Fibroblast of pulmonary artery (primary cell): ENCODE data around the gene PLPP1.

Experiments used
- DNase-seq: peaks from one replicate; pipeline ENCODE4 v3.0.0-alpha.2; 2010; ENCODE audit warnings: low read depth
- H3K4me3 ChIP-seq: replicated peaks from 2 replicates; pipeline ENCODE4 v1.5.1; 2011; ENCODE audit warnings: low read depth, mild to moderate bottlenecking, control low read depth, low read length, moderate library complexity
- CTCF ChIP-seq: IDR thresholded peaks from 2 replicates; pipeline ENCODE4 v1.5.1; 2011; ENCODE audit warnings: mild to moderate bottlenecking, control low read depth, low read length, inconsistent platforms; ENCODE audit errors: missing control alignments

PLPP1 gene

DNA sequence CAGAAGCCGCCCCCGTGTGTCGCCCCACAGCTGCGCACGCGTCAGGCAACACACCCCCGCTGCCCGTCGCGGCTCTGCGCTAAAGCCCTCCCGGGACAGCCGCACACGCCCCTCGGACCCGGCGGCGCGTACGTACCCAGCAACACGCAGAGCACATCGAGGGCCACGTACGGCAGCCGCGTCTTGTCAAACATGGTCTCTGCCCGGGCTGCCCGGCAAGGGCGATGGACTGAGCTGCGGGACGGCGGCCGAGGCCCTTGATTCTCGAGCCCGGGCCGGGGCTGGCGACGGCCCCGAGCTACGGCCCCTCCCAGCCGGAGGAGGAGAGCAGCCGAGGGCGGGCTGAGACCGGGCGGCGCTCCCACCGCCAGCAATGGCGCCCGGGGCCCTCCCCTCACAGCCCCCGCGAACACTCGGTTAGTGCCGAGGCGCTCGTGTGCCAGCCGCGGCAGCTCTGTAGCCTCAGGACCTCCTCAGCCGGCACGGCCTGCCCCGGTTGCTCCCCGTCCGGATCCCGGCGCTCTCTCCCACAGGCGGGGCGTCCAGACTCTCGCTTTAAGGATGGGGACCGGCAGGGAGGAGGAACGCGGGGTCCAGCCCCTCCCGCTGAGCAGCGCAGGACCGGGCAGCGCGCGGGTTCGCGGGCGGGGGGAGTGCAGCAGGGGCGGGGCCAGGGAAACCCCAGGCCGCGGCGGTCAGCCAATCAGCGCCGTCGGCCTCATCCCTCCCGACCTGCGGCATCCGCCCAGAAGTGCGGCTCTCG, at the start of gene PLPP1:
PLPP1 (minus strand) TSS at position 529 of the 763 bp plus-strand sequence; CDS start at position 194, 335 bp downstream.
- DNase-seq: peak; percentile 90
- TF ChIP-seq CTCF: no peak
- peak within 1 kb of the TSS; percentile 88 for H3K4me3 ChIP-seq

- no peak for DNase-seq
- no peak for TF ChIP-seq CTCF
- no peak overlapping the region for H3K4me3 ChIP-seq
Observed at GRCh38 chr5:55583578-55583977, 48.8 kb upstream of the PLPP1 start.

GRCh38 chr5:55582256-55582655, 47.5 kb upstream of the PLPP1 start:
- no peak for DNase-seq
- no peak overlapping the region for H3K4me3 ChIP-seq
- no peak for TF ChIP-seq CTCF

- TF ChIP-seq CTCF: no peak
- H3K4me3 ChIP-seq: no peak overlapping the region
Observed at GRCh38 chr5:55580042-55580441, 45.3 kb upstream of the PLPP1 start.

GRCh38 chr5:55578771-55579170, 44.0 kb upstream of the PLPP1 start:
- peak; percentile 50 for DNase-seq
- no peak overlapping the region for H3K4me3 ChIP-seq
- no peak for TF ChIP-seq CTCF

More at GRCh38 chr5:55580042-55580441, 45.3 kb upstream of the PLPP1 start:
- no peak for DNase-seq

DNA sequence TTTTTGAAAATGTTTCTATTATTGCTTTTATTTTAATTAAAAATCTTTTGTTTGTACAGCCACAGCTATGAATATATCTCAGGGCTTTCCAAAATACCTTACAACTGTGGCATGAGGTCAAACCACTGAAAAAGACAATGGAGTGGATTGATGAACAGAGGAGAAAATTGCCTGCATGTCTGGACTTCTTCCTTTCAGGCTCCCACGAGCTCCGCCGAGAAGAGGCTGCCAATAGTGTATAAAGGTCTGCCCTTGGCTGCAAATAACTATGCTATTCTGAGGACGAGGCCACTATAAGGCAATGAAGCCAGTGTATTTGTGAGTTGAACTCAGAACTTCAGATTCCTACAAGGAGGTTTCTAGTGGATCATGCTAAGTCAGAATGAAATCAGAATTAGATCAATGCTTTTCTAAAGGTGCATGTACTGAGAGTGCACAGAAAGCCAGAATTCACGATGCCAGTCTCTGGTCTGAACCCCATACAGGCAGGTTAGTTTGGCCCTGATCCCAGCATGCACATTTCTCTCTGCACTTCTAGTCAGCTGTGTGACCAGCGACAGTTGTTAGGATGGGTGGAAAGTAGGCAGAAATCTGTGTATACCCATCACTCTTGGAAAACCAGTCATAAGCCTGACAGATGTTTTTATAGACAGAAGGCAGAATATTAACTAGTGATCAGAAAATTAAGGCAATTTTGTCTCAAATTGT, 42.7 kb upstream of the PLPP1 start:
- no peak overlapping the region for H3K4me3 ChIP-seq
- TF ChIP-seq CTCF: no peak
- peak; percentile 87 for DNase-seq
